Endothelial cell of umbilical vein (primary cell): ENCODE data around the gene LRRC27. TPM values are rescaled to one million over a fixed set of nuclear protein-coding genes. Genes with fewer than 3 reads are reported as not detected.

Experiments used
- BruUV-seq: library from RNA; stranded (reverse); fragments of 400-500 nt; replicated peaks from 2 replicates; lab custom pipeline; 2021; lab: Mats Ljungman, UMichigan
- CTCF ChIA-PET: fragments of 300-600, 350-600 bp; sonication (Branson Sonifier 250); formaldehyde crosslinking; loops from one replicate; lab custom pipeline; 2021; ENCODE audit warnings: antibody characterized with exemption, inconsistent platforms; lab: Charles Lee
- POLR2A ChIA-PET: fragments of 300-600, 350-600 bp; sonication (Branson Sonifier 250); formaldehyde crosslinking; loops from one replicate; lab custom pipeline; 2021; ENCODE audit warnings: antibody characterized with exemption, inconsistent platforms; lab: Charles Lee
- DNase-seq: peaks from one replicate; pipeline ENCODE4 v3.0.0-alpha.2; 2011; ENCODE audit warnings: low read depth, low spot score
- FAIRE-seq: peaks from 2 replicates; lab custom pipeline; 2011; peaks lifted over from hg19 to GRCh38; lab: Jason Lieb, UNC
- H2AFZ ChIP-seq: 2 replicates; pipeline ENCODE4 v1.6.0; 2012; ENCODE audit warnings: low read depth, low read length, control low read depth, inconsistent platforms
- H3K27ac ChIP-seq: 2 replicates; pipeline ENCODE4 v1.5.1; 2011; ENCODE audit warnings: low read depth, mild to moderate bottlenecking, control low read depth, low read length, moderate library complexity; ENCODE audit not compliant: insufficient read depth
- H3K27me3 ChIP-seq, 2 experiments: 2 replicates each; pipeline versions ENCODE4 v1.6.0 to v1.6.1; 2011; ENCODE audit warnings: low read length in 2 of 2, mixed read lengths in 1 of 2; ENCODE audit not compliant: control insufficient read depth in 2 of 2, insufficient read depth in 2 of 2
- H3K36me3 ChIP-seq, 2 experiments: 2 replicates in 1 of 2; 3 replicates in 1 of 2; pipeline ENCODE4 v1.5.1; 2011; ENCODE audit warnings: low read length in 2 of 2, mild to moderate bottlenecking in 1 of 2, moderate library complexity in 1 of 2; ENCODE audit not compliant: control insufficient read depth in 2 of 2, insufficient read depth in 2 of 2; ENCODE audit errors: extremely low read depth in 1 of 2
- H3K4me1 ChIP-seq: 3 replicates; pipeline ENCODE4 v1.5.1; 2011; ENCODE audit warnings: mild to moderate bottlenecking, low read length; ENCODE audit not compliant: control insufficient read depth, insufficient read depth; ENCODE audit errors: extremely low read depth
- H3K4me2 ChIP-seq: 2 replicates; pipeline ENCODE4 v1.6.1; 2011; ENCODE audit warnings: low read length, control low read depth, mixed read lengths; ENCODE audit not compliant: insufficient read depth
- H3K4me3 ChIP-seq, 3 experiments: fragments of 200-600 bp in 1 of 3; sonication (generic), shearing (Covaris generic) in 1 of 3; replicated peaks in 1 of 3; 2 replicates each; pipeline ENCODE4 v1.5.1; 2011 to 2016; ENCODE audit warnings: control low read depth in 3 of 3, low read length in 3 of 3, mild to moderate bottlenecking in 2 of 3, inconsistent platforms in 1 of 3, low read depth in 1 of 3, moderate library complexity in 1 of 3; ENCODE audit not compliant: insufficient read depth in 1 of 3
- H3K79me2 ChIP-seq: 2 replicates; pipeline ENCODE4 v1.6.0; 2012; ENCODE audit warnings: low read length, inconsistent platforms; ENCODE audit not compliant: control insufficient read depth, insufficient read depth
- H3K9ac ChIP-seq: replicated peaks from 2 replicates; pipeline ENCODE3; 2011; ENCODE audit warnings: low read length, control low read depth; ENCODE audit not compliant: insufficient read depth; ENCODE audit errors: extremely low read depth
- H3K9me1 ChIP-seq: replicated peaks from 3 replicates; pipeline ENCODE4 v1.6.0; 2011; ENCODE audit warnings: mild to moderate bottlenecking, low read length; ENCODE audit not compliant: control insufficient read depth, insufficient read depth; ENCODE audit errors: extremely low read depth
- H3K9me3 ChIP-seq: replicated peaks from 2 replicates; pipeline ENCODE4 v1.5.1; 2012; ENCODE audit warnings: low read length, inconsistent platforms; ENCODE audit not compliant: control insufficient read depth, insufficient read depth
- H4K20me1 ChIP-seq: replicated peaks from 2 replicates; pipeline ENCODE3; 2011; ENCODE audit warnings: mild to moderate bottlenecking, low read length; ENCODE audit not compliant: control insufficient read depth, insufficient read depth; ENCODE audit errors: extremely low read depth
- EZH2 ChIP-seq: IDR thresholded peaks from 2 replicates; pipeline ENCODE4 v1.6.1; 2012; ENCODE audit warnings: borderline replicate concordance, low read depth, mild to moderate bottlenecking, moderate library complexity, low read length, inconsistent platforms; ENCODE audit not compliant: severe bottlenecking
- FOS ChIP-seq: IDR thresholded peaks from 2 replicates; pipeline ENCODE4 v1.6.1; 2011; ENCODE audit warnings: mild to moderate bottlenecking, low read length, moderate library complexity, borderline replicate concordance; ENCODE audit not compliant: insufficient read depth
- GATA2 ChIP-seq: IDR thresholded peaks from 2 replicates; pipeline ENCODE4 v1.7.0; 2011; ENCODE audit warnings: low read depth, mild to moderate bottlenecking, moderate library complexity, mixed read lengths, low read length; ENCODE audit not compliant: insufficient read length, insufficient read depth
- JUN ChIP-seq: IDR thresholded peaks from 2 replicates; pipeline ENCODE4 v1.6.1; 2011; ENCODE audit warnings: borderline replicate concordance, low read depth; ENCODE audit not compliant: insufficient read length, insufficient read depth
- MYC ChIP-seq: IDR thresholded peaks from one replicate; pipeline ENCODE4 v1.6.1; 2011; ENCODE audit warnings: mild to moderate bottlenecking, low read depth, low read length
- POLR2A ChIP-seq: IDR thresholded peaks from 2 replicates; pipeline ENCODE4 v1.6.1; 2012; ENCODE audit warnings: low read depth, mild to moderate bottlenecking, control low read depth, low read length
- POLR2AphosphoS5 ChIP-seq: IDR thresholded peaks from 2 replicates; pipeline ENCODE4 v1.6.1; 2012; ENCODE audit warnings: low read depth, mild to moderate bottlenecking, control low read depth, low read length, moderate library complexity; ENCODE audit not compliant: insufficient read depth
- dilution Hi-C: fragments of 300-500 bp; cut with MboI; formaldehyde crosslinking; loops from one replicate; pipeline ENCODE4 v1.15.0; 2019; ENCODE audit warnings: low sequenced_read_pairs; ENCODE audit not compliant: extremely low pct_ligation_motif_present
- intact Hi-C: fragments of 100-400 bp; cut with micrococcal nuclease; formaldehyde crosslinking; loops from one replicate; pipeline ENCODE4 v1.10.0; 2022
- polyA plus RNA-seq, 4 experiments: library from polyadenylated mRNA; depleted of rRNA in 3 of 4; stranded (reverse) in 3 of 4; unstranded in 1 of 4; fragments of >200 nt; gene quantifications; 2 replicates each; pipeline versions ENCODE4 v1.2.1 to v1.2.3, GENCODE V29; 2011 to 2012; ENCODE audit warnings: missing spikeins in 1 of 4
- total RNA-seq: library from RNA; stranded (reverse); gene quantifications from 2 replicates; pipeline ENCODE4 v1.2.3, GENCODE V29; 2021
- TF ChIP-seq, protein P1 (sequence below): IDR thresholded peaks from 2 replicates; pipeline ENCODE4 v1.6.1; 2011; ENCODE audit not compliant: insufficient read depth, insufficient read length
- TF ChIP-seq, protein P2 (sequence below), 2 donors: IDR thresholded peaks; 1 replicate in 1 of 2; 2 replicates in 1 of 2; pipeline ENCODE4 v1.5.1; 2011; ENCODE audit warnings: low read length in 2 of 2, mild to moderate bottlenecking in 2 of 2, moderate library complexity in 2 of 2, control low read depth in 1 of 2, inconsistent platforms in 1 of 2, low read depth in 1 of 2; ENCODE audit not compliant: insufficient read depth in 1 of 2; ENCODE audit errors: extremely low read depth in 1 of 2

Gene LRRC27
- total and polyA plus RNA-seq, 2 donors (not counting 3 experiments of a cell fraction or from before 2014, with no cell fraction given): 8.3 to 13.6 TPM

DNA sequence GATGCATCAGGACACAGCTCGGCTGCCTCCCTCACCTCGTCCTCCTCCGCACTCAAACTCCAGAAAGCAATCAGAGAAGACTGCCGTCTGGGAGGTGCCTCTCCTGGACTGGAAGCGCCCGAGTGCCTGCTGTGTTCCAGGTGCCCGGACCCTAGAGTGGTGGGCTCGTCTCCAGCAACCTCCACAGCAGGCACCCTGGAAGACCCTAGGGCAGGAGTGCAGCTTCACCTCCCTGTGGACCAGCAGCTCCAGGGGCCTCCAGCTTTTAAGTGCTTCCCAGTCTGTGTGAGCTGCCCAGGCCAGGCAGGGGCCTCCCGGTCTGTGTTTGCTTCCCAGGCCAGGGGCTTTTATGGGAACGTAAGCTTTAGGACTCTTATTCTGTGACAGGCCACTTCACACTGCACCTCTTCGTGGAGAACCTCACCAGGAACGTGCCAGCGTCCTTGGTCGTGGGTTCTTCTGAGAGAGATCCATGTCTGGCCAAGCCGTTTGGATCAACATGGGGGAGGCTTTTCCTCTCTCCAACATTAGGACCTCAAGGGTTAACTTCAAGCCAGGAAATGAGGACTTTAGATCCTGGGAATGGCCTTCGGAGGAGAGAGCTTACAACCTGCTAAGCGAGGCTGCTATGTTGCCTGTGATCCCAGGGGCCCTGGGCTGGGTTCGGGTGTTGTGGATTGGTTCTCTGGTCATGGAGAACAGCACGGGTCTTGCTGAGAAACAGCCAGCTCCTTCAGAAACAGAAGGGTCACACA is 59.1 kb downstream of the LRRC27 start:
- Histone ChIP-seq H3K36me3 (no peaks in the 10 kb centered on the region), H3K27ac (no peak overlapping the region), H2AFZ (no peak overlapping the region), H4K20me1 (no peaks in the 10 kb centered on the region), H3K27me3 (no peaks in the 10 kb centered on the region), H3K79me2 (no peaks in the 10 kb centered on the region), H3K4me1 (no peaks in the 10 kb centered on the region), H3K9me1 (no peaks in the 10 kb centered on the region), H3K9me3 (no peaks in the 10 kb centered on the region), H3K4me2 (no peak overlapping the region), H3K4me3 (no peak overlapping the region), H3K9ac (no peak overlapping the region)
- no peak for TF ChIP-seq POLR2AphosphoS5
- TF ChIP-seq FOS: no peak
- TF ChIP-seq, protein P1, sequence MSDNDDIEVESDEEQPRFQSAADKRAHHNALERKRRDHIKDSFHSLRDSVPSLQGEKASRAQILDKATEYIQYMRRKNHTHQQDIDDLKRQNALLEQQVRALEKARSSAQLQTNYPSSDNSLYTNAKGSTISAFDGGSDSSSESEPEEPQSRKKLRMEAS: no peak
- TF ChIP-seq JUN: no peak
- dilution Hi-C loops (no loop called here), intact Hi-C loops (no loop called here)
- ChIA-PET CTCF (no interaction called here), POLR2A (no interaction called here)
- FAIRE-seq (no peak), DNase-seq (no peak)
- no TSS peak for BruUV-seq

DNA sequence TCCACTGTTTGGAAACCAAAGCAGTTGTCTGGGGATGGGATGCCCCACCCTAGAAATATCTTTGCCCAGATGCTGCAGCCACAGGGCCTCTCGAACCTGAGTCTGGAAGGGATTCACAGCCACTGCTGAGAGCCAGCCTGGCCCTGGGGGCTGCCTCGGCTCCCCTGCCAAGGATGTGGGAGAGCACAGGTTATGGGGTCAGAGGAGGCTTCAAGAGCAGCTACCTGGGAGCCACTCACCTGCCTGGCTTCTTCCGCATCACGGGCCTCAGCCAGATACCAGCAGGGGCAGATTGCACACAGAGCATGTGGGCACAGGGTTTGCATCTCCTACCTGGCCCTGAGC is 59.7 kb downstream of the LRRC27 start:
- BruUV-seq: no TSS peak
- intact Hi-C loops (no loop called here), dilution Hi-C loops (no loop called here)
- Histone ChIP-seq H3K4me2 (no peak overlapping the region), H4K20me1 (no peaks in the 10 kb centered on the region), H3K9ac (no peak overlapping the region), H3K36me3 (no peaks in the 10 kb centered on the region), H3K79me2 (no peaks in the 10 kb centered on the region), H3K9me3 (no peaks in the 10 kb centered on the region), H3K4me1 (no peaks in the 10 kb centered on the region), H3K9me1 (no peaks in the 10 kb centered on the region), H3K27me3 (no peaks in the 10 kb centered on the region), H3K27ac (no peak overlapping the region), H3K4me3 (no peak overlapping the region), H2AFZ (no peak overlapping the region)
- no peak for FAIRE-seq
- ChIA-PET POLR2A (no interaction called here), CTCF (no interaction called here)
- DNase-seq: no peak
- TF ChIP-seq, protein P1: no peak
- TF ChIP-seq, protein P2, sequence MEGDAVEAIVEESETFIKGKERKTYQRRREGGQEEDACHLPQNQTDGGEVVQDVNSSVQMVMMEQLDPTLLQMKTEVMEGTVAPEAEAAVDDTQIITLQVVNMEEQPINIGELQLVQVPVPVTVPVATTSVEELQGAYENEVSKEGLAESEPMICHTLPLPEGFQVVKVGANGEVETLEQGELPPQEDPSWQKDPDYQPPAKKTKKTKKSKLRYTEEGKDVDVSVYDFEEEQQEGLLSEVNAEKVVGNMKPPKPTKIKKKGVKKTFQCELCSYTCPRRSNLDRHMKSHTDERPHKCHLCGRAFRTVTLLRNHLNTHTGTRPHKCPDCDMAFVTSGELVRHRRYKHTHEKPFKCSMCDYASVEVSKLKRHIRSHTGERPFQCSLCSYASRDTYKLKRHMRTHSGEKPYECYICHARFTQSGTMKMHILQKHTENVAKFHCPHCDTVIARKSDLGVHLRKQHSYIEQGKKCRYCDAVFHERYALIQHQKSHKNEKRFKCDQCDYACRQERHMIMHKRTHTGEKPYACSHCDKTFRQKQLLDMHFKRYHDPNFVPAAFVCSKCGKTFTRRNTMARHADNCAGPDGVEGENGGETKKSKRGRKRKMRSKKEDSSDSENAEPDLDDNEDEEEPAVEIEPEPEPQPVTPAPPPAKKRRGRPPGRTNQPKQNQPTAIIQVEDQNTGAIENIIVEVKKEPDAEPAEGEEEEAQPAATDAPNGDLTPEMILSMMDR (IDR thresholded peaks at IDR 0.05; ENCODE audit: extremely low read depth in 1 of 2, insufficient read depth in 1 of 2, low read depth in 1 of 2, low read length in 2 of 2): no peak
- TF ChIP-seq POLR2A (no peak), EZH2 (no peak), JUN (no peak), FOS (no peak), MYC (no peak), POLR2AphosphoS5 (no peak), GATA2 (no peak)
